HG02884 (cell line): ENCODE results near the gene ST3GAL3.
"Not testable (repeated sequence)": the region's sequence is repeated elsewhere in the genome, so short reads cannot be mapped to it uniquely, and the experiment has no call there.

Experiments used
- ATAC-seq: cut with Tn5 transposase; IDR thresholded peaks from one replicate; pipeline ENCODE4 v1.9.1; 2021; ENCODE audit warnings: mild to moderate bottlenecking, moderate library complexity; ENCODE audit not compliant: unreplicated experiment

ST3GAL3 gene

DNA sequence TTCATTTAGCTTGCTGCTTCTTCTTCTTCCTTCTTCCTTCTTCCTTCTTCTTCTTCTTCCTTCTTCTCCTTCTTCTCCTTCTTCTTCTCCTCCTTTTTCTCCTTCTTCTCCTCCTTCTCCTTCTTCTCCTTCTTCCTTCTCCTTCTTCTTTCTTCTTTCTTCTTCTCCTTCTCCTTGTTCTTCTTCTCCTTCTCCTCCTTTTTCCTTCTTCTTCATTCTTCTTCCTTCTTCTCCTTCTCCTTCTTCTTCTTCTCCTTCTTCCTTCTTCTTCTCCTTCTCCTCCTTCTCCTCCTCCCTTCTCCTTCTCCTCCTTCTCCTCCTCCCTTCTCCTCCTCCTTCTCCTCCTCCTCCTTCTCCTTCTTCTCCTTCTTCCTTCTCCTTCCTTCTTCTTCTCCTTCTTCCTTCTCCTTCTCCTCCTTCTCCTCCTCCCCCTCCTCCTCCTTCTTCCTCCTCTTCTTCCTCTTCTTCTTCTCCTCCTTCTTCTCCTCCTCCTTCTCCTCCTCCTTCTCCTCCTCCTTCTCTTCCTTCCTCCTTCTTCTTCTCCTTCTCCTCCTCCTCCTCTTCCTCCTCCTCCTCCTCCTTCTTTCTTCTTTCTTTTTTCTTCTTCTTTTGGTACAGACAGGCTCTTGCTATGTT lies 110.1 kb downstream of the ST3GAL3 start:
- no peak for ATAC-seq

DNA sequence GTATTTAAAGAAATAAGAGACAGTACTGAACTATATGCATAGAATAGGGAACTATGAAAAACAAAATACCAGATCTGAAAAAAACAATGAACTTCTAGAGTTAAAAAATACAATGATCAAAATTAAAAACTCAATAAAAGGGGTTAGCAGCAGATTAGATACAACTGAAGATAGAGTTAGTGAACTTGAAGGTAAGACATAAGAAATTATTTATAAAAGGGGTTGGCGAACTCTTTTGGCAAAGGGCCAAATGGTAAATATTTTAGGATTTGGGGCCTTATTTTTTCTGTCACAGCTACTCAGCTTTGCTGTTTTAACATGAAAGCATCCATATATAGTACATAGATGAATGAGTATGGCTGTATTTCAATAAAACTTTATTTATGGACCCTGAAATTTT lies 111.4 kb downstream of the ST3GAL3 start:
- ATAC-seq = no peak

DNA sequence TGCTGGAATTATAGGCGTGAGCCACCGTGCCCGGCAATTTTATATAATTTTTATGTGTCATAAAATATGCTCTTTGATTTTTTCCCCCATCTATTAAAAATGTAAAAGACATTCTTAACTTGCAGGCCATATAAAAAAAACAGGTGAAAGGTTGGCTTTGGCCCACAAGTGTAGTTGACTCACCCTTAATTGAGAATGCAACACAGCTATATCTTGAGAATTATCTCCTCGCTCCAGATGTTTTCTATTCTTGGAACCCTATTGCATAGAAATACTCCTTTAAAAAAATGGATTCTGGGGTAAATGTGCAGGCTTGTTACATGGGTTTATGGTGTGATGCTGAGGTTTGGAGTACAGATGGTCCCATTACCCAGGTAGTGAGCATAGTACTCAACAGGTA lies 112.0 kb downstream of the ST3GAL3 start:
- ATAC-seq = no peak

DNA sequence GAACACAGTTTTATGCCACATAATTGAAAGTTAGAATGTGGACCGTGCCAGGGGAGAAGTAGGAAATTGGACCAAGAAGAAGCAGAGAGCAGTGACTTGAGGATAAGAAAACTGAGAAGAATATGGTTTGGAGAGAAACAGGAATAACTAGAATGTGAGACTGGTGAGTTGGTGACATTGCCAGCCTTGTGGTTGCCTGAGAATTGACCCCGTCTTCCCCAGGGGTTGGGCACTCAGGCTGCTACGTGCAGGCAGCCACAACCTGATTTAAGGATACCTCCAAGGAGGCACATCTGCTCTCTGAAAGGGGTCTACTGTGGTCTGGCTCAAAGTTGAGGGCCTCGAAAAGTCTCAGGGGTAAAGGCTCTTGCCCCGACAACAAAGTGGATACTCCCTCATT lies 114.1 kb downstream of the ST3GAL3 start:
- ATAC-seq = no peak

DNA sequence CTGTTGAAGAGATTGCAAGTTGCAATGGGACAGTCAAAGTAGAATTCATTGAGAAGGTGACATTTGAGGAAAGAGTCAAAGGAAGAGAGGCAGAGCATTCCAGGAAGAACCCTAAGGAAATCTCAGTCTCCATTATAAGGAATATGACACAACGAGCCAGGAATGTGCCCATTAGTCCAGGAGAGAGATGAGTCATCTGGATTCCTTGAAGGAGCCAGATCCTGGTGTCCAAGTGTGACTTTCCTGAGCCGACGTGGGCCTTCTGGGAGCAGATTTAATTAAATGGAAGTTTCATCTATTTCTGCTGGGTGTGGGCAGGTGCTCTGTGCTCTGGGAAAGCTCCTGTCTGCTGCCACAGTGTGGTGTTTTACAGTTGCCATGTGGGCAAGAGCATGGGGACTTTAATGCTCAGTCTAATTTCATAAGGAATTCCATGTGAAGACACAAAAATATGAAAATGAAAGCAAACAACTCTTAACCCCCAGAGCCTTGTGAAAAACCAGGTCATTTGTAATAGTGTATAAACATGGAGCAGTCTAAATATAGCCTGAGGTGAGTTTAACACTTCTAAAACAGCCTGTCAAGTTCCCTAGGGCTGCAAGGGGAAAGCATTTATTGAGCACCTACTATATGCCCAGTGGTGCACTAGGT lies 114.8 kb downstream of the ST3GAL3 start:
- no peak for ATAC-seq

DNA sequence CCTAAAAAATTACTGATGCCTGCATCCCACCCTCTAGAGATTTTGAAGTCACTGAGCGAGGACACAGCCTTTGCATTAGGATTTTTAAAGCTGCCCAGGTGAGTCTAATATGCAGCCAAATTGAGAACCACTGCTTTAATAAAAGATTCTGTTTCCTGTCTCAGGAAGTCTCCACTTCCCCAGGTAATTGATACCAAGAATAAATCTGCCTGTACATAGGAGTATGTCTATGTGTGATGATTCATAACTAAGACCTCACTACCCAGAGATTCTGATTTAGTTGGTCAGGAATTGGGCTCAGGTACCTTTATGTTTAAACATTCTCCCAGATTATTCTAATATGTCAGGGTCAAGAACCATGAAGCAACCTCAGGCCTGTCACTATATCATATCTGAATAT lies 117.5 kb downstream of the ST3GAL3 start:
- no peak for ATAC-seq

DNA sequence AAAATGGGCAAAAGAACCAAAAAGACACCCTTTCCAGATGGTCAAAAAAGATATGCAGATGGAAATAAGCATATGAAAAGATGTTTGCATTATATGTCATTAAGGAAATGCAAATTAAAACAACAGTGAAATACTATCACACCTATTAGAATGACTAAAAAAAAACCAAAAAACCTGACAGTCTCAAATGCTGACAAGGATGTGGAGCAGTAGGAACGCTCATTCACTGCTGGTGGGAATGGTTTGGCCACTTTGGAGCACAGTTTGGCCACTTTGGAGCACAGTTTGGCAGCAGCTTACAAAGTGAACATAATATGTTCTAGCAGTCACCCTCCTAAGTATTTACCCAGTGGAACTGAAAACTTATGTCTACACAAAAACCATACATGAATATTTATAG lies 121.2 kb downstream of the ST3GAL3 start:
- ATAC-seq = no peak

DNA sequence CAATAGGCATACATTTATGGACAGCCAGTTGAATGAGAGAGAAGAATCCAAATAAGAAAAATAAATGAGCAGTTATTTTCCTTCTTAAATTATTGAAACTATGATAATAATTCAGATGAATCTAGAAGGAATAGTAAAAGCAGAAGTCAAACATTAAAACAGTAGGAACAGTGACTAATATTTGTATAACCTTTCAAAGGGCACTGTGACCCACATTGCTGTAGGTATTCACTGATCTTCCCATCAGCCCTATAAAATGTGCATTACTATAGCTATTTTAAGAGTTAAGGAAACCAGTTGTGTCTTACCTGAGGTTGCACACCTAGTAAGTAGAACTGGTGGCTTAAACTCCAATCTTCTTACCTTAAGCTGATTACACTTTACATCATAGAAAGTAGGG lies 123.5 kb downstream of the ST3GAL3 start:
- ATAC-seq = no peak

DNA sequence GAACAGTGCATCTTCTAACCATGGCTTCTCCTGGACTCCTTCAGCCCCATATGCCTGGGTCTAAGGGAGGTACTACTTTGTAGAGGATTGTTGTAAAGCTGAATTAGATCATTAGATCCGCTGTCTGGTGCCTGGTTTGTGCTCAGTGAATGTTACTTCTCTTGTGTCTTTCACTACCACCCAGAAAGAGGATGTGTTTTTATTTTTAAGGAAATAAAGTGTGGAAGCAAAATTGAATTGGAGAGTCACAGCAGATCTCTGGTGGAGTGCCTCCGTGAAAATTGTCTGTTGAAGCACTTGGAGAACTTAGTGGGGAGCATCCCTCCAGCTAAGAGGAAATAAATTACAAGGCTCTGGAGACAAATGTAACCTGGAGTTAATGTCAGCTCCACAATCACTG lies 124.5 kb downstream of the ST3GAL3 start:
- no peak for ATAC-seq

DNA sequence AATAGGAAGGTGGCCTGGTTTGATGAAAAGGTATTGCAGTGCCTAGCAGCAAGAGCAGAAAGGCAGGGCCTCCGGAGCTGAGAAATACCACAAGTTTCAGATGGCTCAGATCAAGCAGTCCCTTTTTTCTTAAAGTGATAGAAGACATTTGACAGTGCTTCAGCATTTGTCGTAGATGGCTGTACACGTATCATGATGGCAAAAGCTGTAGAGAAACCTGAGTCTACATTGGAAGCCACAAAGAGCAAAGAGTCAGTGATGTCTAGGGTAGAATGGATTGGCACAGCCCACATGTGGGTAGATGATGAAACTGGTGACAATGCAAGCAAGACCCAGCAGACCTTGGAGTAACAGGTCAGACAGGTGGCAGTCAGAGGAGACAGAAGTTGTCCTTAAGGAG lies 124.9 kb downstream of the ST3GAL3 start:
- no peak for ATAC-seq

DNA sequence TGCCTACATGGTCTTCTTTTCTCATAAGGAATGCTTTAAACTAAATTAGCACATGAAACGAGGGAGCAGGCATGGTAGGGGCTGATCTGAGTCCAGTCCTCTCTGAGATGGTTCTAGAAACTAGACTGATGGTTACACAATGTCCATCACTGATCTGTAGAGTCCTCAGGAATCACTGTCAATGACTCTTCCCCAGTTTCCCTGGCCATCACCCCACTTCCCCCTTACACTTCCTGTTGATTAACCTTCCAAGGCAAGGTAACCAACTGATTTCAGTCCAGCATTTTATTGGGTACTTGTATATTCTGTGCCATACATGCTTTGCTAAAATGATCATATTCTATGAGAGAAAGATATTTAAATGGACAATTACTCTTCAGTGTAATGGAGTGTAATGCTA lies 125.7 kb downstream of the ST3GAL3 start:
- no peak for ATAC-seq

DNA sequence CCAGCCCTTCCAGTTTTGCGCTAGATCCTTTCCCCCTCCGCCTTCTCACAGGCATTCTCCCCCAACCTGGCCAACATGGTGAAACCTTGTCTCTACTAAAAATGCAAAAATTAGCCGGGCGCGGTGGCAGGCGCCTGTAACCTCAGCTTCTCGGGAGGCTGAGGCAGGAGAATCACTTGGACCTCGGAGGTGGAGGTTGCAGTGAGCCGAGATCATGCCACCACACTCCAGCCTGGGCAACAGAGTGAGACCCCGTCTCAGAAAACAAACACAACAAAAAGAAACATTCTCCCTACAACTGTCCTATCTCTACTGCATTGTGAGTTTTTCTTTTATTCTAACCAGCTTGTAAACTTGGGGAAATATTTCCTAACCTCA lies 126.6 kb downstream of the ST3GAL3 start:
- not testable (repeated sequence) for ATAC-seq

DNA sequence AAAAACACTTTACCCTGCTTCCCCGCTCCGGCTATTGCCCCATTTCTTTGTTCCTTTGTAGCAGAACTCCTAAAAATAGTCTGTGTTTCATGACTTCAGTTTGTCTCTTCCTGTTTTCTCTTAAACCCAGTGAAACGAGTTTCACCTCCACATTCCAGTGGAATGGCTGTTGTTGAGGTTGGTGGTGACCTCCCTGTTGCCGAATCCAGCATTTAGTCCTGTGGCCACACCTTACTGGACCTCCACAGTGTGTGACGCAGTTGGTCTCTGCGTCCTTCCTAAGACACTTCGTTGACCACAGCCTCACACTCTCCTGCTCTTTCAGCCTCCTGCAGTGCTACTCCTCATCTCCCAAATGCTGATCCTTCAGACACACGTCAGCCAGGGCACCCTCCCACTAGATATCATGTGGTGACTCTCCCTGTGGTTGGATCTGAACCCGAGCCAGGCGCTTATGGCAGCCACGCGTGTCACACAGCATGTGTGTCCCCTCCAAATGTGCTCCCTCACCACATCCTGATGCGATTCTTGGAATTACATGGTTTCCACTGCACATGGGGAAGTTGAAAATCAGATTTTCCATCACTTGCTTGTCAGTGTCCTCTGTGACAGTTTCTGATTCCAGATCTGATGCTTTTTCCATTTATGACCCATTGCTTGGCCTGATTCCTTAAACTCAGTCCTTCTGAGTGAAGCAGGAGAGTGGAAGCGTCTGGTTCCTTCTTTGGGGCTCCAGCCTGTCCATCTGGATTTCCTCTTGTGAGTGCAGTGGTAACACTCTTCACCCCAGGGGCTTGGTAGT lies 127.1 kb downstream of the ST3GAL3 start:
- no peak for ATAC-seq

DNA sequence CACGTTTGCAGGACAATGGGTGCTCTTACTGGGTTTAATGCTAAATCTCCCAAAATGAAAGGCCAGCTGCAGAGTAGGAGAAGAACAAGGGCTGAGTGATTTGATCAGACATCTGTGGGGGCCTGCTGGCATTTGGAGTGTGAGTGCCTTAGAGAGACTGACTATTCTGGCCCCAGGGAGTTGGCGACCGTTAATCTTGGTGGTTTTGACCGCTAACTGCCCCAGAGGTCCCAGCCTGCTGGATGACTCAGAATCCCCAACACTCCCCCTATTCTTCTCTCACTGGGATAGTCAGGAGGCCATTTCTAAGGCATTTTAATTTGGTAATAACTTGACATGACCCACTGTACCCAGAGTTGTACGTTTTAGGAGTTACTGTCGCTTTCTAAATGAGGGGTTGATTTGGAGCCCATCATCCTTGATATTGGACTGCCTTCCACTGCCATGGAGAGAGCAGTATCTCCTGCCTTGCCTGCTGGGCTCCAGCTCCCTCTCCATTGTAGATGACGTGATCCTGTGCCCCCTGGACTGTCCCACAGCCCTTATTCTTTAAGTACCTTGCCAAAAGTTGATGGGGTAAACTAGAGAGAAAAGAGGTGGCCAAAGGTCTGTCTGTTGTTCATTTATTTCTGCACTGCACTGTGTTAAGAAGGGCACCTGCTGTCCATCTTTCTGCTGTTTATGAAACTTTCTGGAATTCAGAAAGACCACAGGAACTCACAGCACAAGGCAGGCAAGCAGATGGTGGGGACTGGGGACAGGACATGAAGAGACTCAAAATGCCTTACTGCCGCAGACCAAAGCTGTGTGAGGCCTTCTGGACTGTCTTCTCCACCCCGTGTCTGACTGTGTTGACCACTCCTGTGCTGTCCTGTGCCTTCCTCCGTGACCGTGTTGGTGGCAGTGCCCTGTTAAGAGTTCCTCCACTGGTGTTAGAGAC lies 128.0 kb downstream of the ST3GAL3 start:
- ATAC-seq = no peak

DNA sequence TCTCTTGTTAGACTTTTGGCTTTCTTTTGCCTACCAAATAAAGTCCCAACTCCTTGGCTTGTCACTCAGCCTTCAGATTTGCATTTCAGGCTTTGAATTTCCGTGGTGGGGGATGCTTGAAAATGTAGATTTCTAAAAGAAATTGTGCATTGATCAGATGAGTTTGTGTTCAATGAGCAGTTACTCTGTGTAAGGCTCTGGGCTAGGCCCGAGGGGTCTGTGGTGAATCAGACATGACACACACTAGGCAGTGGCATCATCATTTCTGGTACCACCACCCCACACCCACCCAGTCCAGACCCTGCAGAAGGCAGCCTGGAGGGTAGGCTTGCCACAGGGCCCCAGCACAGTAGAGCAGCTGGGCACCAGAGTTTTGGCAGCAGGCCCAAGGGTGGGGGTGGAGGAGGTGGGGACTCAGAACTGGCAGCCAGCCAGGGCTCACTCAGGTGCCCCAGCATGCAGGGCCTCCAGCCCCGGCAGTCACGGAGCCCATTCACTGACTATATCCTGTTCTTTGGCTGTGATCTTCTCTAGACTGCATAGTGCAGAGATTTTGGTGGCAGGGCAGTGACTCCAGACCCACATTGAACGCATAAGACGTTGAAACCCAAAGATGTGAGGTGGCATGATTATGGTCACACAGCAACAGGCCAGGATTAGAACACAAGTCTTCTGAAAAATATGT lies 129.1 kb downstream of the ST3GAL3 start:
- no peak for ATAC-seq

DNA sequence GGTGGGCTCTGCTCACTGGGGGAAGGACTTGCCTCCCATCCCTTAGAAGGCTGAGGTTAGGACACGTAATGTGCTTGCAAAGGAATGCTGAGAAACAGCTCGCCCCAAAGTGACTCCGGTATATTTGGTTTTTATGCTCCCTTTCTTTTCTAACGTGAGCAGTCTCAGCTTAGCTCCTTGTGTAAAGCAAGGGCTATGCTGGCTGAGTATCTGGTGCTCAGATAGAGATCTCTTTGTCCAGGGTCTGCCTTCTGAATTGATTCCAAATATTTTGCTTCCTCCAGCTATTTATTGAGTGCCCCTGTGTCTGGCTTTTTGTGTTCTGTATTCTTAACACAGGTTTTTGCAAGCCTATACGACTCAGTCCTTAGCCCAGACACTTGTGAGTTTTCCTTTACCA lies 131.7 kb downstream of the ST3GAL3 start:
- no peak for ATAC-seq

DNA sequence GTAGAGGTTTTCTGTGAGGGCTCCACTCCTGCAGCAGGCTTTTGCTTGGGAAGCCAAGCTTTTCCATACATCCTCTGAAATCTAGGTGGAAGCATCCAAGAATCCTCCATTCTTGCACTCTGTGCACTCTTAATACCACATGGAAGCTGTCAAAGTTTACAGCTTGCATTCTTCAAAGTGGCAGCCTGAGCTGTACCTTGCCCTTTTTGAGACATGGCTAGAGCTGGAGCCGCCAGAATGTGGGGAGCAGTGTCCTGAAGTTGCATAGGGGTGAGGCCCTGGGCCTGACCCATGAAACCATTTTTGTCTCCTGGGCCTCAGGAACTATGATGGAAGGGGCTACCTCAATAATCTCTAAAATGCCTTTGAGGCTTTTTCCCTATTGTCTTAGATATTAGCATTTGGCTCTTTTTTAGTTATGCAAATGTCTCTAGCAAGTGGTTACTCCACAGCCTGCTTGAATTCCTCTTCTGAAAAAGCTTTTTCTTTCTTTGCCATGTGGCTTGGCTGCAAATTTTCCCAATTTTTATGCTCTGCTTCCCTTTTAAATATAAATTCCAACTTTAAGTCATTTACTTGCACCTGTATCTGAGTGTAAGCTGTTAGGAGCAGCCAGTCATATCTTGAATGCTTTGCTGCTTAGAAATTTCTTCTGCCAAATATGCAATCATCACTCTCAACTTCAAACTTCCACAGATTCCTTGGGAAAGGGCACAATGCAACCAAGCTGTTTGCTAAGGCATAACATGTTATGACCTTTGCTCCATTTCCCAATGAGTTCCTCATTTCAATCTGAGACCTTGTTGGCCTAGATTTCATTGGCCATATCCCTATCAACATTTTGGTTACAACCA lies 134.2 kb downstream of the ST3GAL3 start:
- ATAC-seq = no peak

DNA sequence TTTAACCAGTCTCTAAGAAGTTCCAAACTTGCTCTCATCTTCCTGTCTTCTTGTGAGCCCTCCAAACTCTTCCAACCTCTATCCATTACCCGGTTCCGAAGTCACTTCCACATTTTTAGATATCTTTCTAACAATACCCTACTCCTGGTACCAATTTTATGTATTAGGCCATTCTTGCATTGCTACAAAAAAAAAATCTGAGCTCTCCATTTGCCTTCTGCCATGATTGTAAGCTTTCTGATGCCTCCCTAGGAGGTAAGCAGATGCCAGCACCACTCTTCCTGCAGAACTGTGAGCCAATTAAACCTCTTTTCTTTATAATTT lies 134.8 kb downstream of the ST3GAL3 start:
- no peak for ATAC-seq

DNA sequence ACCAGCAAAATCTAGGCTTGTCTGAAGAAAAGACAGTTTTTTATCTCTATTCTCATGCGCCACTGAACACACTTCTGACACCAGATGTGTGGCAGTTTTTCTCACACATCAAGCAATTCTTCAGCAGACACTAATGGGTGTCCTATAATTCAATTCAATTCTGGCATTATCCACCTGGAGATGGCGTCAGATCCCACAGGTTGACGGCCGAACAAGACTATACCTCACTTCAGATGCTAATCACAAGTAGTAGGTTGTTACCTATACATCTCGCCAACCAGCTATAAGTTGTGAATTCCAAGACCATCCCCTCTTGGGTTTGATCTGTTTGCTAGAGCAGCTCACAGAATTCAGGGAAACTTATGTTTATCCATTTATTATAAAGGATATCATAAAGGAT lies 136.3 kb downstream of the ST3GAL3 start:
- no peak for ATAC-seq

DNA sequence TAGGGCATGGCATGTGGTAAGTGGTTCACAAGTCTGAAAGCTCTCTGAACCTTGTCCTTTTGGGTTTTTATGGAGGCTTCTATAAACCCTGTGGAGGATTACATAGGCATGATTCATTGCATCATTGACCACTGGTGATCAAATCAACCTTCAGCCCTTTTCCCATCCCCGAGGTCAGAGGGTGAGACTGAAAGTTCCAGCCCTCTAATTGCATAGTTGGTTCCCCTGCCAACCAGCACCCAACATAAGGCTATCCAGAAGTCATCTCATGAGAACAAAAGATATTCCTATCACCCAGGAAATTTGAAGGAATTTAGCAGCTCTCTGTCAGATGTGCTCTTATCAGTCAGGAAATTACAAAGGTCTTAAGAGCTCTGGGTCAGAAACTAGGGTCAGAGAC lies 136.8 kb downstream of the ST3GAL3 start:
- ATAC-seq = no peak
